ENCODE results near the gene EML3. TPM values are rescaled to one million over a fixed set of nuclear protein-coding genes. Genes with fewer than 3 reads are reported as not detected.

Gene EML3
- total RNA-seq, 1 experiment from 2014 or later, result 51.1 TPM

DNA sequence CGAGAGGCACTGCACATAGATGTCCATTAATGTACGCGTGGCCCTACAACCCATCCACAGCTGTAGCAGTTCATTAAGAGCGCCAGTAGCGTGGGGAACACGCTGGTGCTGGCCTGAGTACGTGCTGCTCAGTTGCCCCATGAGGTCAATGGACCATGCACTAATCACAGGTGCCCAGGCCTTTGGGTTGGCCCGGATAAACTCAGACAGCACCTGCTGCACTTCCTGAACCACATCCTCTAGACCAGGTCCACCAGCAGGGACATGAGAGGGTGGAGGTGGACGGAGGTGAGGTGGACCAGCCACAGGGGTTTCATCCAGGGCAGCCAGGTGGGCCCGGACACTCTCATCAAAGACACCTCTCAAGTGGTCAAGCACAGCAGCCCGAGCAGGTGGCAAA is 36.9 kb upstream of the EML3 start:
- Mint-ChIP-seq H3K27me3 (ENCODE audit: low read depth) (no peaks in the 10 kb centered on the region), H3K4me3 (no peak overlapping the region), H3K36me3 (peaks cover 23% of the 10 kb centered on the region), H3K27ac (no peak overlapping the region), H3K9me3 (no peaks in the 10 kb centered on the region), H3K4me1 (peaks cover 18% of the 10 kb centered on the region)
- CTCF ChIA-PET, result no interaction called here
- ATAC-seq (no peak), DNase-seq (ENCODE audit: low spot score) (no peak)
- TF ChIP-seq NR1H2 (CRISPR knock-in tag; IDR thresholded peaks at IDR 0.05), result no peak
- TF ChIP-seq, protein P1, sequence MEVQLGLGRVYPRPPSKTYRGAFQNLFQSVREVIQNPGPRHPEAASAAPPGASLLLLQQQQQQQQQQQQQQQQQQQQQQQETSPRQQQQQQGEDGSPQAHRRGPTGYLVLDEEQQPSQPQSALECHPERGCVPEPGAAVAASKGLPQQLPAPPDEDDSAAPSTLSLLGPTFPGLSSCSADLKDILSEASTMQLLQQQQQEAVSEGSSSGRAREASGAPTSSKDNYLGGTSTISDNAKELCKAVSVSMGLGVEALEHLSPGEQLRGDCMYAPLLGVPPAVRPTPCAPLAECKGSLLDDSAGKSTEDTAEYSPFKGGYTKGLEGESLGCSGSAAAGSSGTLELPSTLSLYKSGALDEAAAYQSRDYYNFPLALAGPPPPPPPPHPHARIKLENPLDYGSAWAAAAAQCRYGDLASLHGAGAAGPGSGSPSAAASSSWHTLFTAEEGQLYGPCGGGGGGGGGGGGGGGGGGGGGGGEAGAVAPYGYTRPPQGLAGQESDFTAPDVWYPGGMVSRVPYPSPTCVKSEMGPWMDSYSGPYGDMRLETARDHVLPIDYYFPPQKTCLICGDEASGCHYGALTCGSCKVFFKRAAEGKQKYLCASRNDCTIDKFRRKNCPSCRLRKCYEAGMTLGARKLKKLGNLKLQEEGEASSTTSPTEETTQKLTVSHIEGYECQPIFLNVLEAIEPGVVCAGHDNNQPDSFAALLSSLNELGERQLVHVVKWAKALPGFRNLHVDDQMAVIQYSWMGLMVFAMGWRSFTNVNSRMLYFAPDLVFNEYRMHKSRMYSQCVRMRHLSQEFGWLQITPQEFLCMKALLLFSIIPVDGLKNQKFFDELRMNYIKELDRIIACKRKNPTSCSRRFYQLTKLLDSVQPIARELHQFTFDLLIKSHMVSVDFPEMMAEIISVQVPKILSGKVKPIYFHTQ (CRISPR knock-in tag; IDR thresholded peaks at IDR 0.05), result no peak
- TF ChIP-seq, protein P2, sequence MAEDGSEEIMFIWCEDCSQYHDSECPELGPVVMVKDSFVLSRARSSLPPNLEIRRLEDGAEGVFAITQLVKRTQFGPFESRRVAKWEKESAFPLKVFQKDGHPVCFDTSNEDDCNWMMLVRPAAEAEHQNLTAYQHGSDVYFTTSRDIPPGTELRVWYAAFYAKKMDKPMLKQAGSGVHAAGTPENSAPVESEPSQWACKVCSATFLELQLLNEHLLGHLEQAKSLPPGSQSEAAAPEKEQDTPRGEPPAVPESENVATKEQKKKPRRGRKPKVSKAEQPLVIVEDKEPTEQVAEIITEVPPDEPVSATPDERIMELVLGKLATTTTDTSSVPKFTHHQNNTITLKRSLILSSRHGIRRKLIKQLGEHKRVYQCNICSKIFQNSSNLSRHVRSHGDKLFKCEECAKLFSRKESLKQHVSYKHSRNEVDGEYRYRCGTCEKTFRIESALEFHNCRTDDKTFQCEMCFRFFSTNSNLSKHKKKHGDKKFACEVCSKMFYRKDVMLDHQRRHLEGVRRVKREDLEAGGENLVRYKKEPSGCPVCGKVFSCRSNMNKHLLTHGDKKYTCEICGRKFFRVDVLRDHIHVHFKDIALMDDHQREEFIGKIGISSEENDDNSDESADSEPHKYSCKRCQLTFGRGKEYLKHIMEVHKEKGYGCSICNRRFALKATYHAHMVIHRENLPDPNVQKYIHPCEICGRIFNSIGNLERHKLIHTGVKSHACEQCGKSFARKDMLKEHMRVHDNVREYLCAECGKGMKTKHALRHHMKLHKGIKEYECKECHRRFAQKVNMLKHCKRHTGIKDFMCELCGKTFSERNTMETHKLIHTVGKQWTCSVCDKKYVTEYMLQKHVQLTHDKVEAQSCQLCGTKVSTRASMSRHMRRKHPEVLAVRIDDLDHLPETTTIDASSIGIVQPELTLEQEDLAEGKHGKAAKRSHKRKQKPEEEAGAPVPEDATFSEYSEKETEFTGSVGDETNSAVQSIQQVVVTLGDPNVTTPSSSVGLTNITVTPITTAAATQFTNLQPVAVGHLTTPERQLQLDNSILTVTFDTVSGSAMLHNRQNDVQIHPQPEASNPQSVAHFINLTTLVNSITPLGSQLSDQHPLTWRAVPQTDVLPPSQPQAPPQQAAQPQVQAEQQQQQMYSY (CRISPR knock-in tag; IDR thresholded peaks at IDR 0.05), result no peak
- TF ChIP-seq NFYB (CRISPR knock-in tag; conservative IDR thresholded peaks at IDR 0.05; ENCODE audit: low read depth), result no peak
- no peak for TF ChIP-seq MYBL2 (CRISPR knock-in tag; IDR thresholded peaks at IDR 0.05)
- no peak for TF ChIP-seq NR2C2 (CRISPR knock-in tag; IDR thresholded peaks at IDR 0.05)
- TF ChIP-seq, protein P3, sequence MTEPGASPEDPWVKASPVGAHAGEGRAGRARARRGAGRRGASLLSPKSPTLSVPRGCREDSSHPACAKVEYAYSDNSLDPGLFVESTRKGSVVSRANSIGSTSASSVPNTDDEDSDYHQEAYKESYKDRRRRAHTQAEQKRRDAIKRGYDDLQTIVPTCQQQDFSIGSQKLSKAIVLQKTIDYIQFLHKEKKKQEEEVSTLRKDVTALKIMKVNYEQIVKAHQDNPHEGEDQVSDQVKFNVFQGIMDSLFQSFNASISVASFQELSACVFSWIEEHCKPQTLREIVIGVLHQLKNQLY (CRISPR knock-in tag; IDR thresholded peaks at IDR 0.05), result no peak
- TF ChIP-seq FOXP1 (CRISPR knock-in tag; IDR thresholded peaks at IDR 0.05; ENCODE audit: borderline replicate concordance), result no peak
- TF ChIP-seq, protein P4, sequence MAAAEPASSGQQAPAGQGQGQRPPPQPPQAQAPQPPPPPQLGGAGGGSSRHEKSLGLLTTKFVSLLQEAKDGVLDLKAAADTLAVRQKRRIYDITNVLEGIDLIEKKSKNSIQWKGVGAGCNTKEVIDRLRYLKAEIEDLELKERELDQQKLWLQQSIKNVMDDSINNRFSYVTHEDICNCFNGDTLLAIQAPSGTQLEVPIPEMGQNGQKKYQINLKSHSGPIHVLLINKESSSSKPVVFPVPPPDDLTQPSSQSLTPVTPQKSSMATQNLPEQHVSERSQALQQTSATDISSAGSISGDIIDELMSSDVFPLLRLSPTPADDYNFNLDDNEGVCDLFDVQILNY (CRISPR knock-in tag; IDR thresholded peaks at IDR 0.05), result no peak
- TF ChIP-seq ZNF396 (CRISPR knock-in tag; IDR thresholded peaks at IDR 0.05; ENCODE audit: borderline replicate concordance), result no peak
- no peak for TF ChIP-seq NFE2L1 (CRISPR knock-in tag; IDR thresholded peaks at IDR 0.05)
- TF ChIP-seq ZNF138 (CRISPR knock-in tag; conservative IDR thresholded peaks at IDR 0.05), result no peak
- TF ChIP-seq KAT7 (CRISPR knock-in tag; IDR thresholded peaks at IDR 0.05; ENCODE audit: borderline replicate concordance), result no peak
- TF ChIP-seq, protein P5, sequence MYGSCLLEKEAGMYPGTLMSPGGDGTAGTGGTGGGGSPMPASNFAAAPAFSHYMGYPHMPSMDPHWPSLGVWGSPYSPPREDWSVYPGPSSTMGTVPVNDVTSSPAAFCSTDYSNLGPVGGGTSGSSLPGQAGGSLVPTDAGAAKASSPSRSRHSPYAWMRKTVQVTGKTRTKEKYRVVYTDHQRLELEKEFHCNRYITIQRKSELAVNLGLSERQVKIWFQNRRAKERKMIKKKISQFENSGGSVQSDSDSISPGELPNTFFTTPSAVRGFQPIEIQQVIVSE (CRISPR knock-in tag; IDR thresholded peaks at IDR 0.05; ENCODE audit: borderline replicate concordance), result no peak
- no peak for TF ChIP-seq MXD4 (CRISPR knock-in tag; IDR thresholded peaks at IDR 0.05; ENCODE audit: borderline replicate concordance)
- TF ChIP-seq, protein P6, sequence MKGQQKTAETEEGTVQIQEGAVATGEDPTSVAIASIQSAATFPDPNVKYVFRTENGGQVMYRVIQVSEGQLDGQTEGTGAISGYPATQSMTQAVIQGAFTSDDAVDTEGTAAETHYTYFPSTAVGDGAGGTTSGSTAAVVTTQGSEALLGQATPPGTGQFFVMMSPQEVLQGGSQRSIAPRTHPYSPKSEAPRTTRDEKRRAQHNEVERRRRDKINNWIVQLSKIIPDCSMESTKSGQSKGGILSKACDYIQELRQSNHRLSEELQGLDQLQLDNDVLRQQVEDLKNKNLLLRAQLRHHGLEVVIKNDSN (CRISPR knock-in tag; IDR thresholded peaks at IDR 0.05), result no peak
- TF ChIP-seq, protein P7, sequence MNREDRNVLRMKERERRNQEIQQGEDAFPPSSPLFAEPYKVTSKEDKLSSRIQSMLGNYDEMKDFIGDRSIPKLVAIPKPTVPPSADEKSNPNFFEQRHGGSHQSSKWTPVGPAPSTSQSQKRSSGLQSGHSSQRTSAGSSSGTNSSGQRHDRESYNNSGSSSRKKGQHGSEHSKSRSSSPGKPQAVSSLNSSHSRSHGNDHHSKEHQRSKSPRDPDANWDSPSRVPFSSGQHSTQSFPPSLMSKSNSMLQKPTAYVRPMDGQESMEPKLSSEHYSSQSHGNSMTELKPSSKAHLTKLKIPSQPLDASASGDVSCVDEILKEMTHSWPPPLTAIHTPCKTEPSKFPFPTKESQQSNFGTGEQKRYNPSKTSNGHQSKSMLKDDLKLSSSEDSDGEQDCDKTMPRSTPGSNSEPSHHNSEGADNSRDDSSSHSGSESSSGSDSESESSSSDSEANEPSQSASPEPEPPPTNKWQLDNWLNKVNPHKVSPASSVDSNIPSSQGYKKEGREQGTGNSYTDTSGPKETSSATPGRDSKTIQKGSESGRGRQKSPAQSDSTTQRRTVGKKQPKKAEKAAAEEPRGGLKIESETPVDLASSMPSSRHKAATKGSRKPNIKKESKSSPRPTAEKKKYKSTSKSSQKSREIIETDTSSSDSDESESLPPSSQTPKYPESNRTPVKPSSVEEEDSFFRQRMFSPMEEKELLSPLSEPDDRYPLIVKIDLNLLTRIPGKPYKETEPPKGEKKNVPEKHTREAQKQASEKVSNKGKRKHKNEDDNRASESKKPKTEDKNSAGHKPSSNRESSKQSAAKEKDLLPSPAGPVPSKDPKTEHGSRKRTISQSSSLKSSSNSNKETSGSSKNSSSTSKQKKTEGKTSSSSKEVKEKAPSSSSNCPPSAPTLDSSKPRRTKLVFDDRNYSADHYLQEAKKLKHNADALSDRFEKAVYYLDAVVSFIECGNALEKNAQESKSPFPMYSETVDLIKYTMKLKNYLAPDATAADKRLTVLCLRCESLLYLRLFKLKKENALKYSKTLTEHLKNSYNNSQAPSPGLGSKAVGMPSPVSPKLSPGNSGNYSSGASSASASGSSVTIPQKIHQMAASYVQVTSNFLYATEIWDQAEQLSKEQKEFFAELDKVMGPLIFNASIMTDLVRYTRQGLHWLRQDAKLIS (CRISPR knock-in tag; IDR thresholded peaks at IDR 0.05; ENCODE audit: borderline replicate concordance), result no peak
- no peak for TF ChIP-seq FOXK1 (CRISPR knock-in tag; IDR thresholded peaks at IDR 0.05)
- no peak for TF ChIP-seq FOXJ3 (CRISPR knock-in tag; IDR thresholded peaks at IDR 0.05; ENCODE audit: borderline replicate concordance)
- POLR2A ChIA-PET, result interaction anchor here (1.1 to 6.3 kb wide), 2 partner anchors 16 to 21 kb away, joined by 3 to 42 read pairs; partner anchors contain the start of genes C11orf98 and CSKMT

Data from WTC11 (cell line).